T-helper 17 cell (primary cell): ENCODE results near the gene GRIN1. TPM values are rescaled to one million over a fixed set of nuclear protein-coding genes. Genes with fewer than 3 reads are reported as not detected.

Experiments used
- ATAC-seq: fragments of 150-1000 bp; cut with Tn5 transposase; 2 replicates; pipeline ENCODE4 v1.10.0; 2021; ENCODE audit warnings: mild to moderate bottlenecking, moderate library complexity
- DNase-seq, 3 donors: peaks; one replicate each; pipeline versions ENCODE4 v3.0.0 to v3.0.0-alpha.2; 2020 to 2021
- H3K9me3 ChIP-seq: one replicate; pipeline ENCODE4 v1.7.0; 2013; ENCODE audit warnings: low read length, mild to moderate bottlenecking; ENCODE audit not compliant: control insufficient read depth, poor library complexity, severe bottlenecking
- H3K27ac Mint-ChIP-seq: one replicate; pipeline ENCODE4 v1.8.0; 2022; ENCODE audit warnings: mild to moderate bottlenecking, moderate library complexity, mixed read lengths
- H3K27me3 Mint-ChIP-seq: one replicate; pipeline ENCODE4 v1.8.0; 2022; ENCODE audit warnings: mixed read lengths
- H3K36me3 Mint-ChIP-seq: one replicate; pipeline ENCODE4 v1.8.0; 2022; ENCODE audit warnings: low read depth, mixed read lengths
- H3K4me1 Mint-ChIP-seq: one replicate; pipeline ENCODE4 v1.8.0; 2022; ENCODE audit warnings: mild to moderate bottlenecking, mixed read lengths
- H3K4me3 Mint-ChIP-seq: one replicate; pipeline ENCODE4 v1.8.0; 2022; ENCODE audit warnings: mild to moderate bottlenecking, moderate library complexity, mixed read lengths
- total RNA-seq, 4 donors: library from RNA in 2 of 4; stranded (reverse) in 2 of 4; gene quantifications; one replicate each; pipeline ENCODE4 v1.2.3 and lab custom pipeline; 2022 to 2026

The GRIN1 gene
- total RNA-seq, 2 donors from 2014 or later: not detected

DNA sequence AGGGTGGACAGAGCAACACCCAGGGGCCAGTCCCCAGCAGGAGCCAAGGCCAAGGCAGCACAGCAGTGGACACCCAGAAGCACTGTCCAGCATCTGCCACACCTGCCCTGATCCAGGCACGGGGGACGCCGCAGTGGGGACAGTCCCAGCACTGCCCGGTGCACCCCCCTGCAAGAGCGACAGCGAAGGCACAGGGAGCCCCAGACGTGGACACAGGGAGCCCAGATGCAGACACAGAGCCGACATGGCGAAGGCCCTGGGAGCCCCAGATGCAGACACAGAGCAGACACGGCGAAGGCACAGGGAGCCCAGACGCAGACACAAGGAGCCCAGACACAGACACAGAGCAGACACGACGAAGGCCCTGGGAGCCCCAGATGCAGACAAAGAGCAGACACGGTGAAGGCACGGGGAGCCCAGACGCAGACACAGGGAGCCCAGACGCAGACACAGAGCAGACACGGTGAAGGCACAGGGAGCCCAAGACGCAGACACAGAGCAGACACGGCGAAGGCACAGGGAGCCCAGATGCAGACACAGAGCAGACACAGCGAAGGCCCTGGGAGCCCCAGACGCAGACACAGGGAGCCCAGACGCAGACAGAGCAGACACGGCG, 45.1 kb downstream of the GRIN1 start:
- H3K27ac Mint-ChIP-seq: no peak overlapping the region
- peak overlapping the region; percentile 21 for H3K4me3 Mint-ChIP-seq
- ATAC-seq (no peak), DNase-seq (no peak)
- H3K9me3 ChIP-seq: no peaks in the 10 kb centered on the region
- H3K27me3 Mint-ChIP-seq: no peaks in the 10 kb centered on the region
- peaks cover 19% of the 10 kb centered on the region for H3K4me1 Mint-ChIP-seq
- peaks cover 3% of the 10 kb centered on the region for H3K36me3 Mint-ChIP-seq

- H3K27me3 Mint-ChIP-seq: no peaks in the 10 kb centered on the region
- H3K36me3 Mint-ChIP-seq: peaks cover 3% of the 10 kb centered on the region
- no peak overlapping the region for H3K27ac Mint-ChIP-seq
- ATAC-seq (no peak), DNase-seq (no peak)
- peaks cover 25% of the 10 kb centered on the region for H3K4me1 Mint-ChIP-seq
- no peaks in the 10 kb centered on the region for H3K9me3 ChIP-seq
- no peak overlapping the region for H3K4me3 Mint-ChIP-seq
These were observed 46.1 kb downstream of the GRIN1 start for GRCh38 chr9:137184881-137185660.

DNA sequence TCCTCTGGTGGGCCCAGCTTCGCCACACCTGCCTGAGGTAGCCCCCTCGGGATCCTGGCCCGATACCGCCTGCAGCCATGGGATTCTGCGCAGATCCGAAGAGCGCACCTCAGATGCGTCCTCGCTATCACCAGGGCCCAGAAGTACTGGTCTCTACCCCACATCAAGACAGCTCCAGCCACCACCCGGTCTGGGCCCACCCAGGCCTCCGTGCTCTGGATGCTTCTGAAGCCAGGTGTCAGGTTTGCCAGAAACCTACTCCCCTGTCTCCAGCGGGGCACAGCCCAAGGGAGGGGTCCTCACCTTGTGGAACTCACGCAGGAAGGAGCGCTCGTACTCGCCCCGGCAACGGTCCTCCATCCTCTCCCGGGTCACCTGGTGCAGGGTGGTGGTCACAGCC, 47.0 kb downstream of the GRIN1 start:
- Mint-ChIP-seq H3K27me3 (no peaks in the 10 kb centered on the region), H3K4me3 (no peak overlapping the region), H3K36me3 (peaks cover 3% of the 10 kb centered on the region), H3K4me1 (peaks cover 30% of the 10 kb centered on the region), H3K27ac (no peak overlapping the region)
- DNase-seq (no peak), ATAC-seq (no peak)
- no peaks in the 10 kb centered on the region for H3K9me3 ChIP-seq

GRCh38 chr9:137186385-137186784, 47.4 kb downstream of the GRIN1 start:
- Mint-ChIP-seq H3K27ac (peak overlapping the region; percentile 89), H3K27me3 (no peaks in the 10 kb centered on the region), H3K4me3 (no peak overlapping the region), H3K36me3 (peaks cover 3% of the 10 kb centered on the region), H3K4me1 (peaks cover 31% of the 10 kb centered on the region)
- ATAC-seq (no peak), DNase-seq (no peak)
- no peaks in the 10 kb centered on the region for H3K9me3 ChIP-seq

GRCh38 chr9:137187386-137187785, 48.4 kb downstream of the GRIN1 start:
- no peak for DNase-seq
- no peaks in the 10 kb centered on the region for H3K36me3 Mint-ChIP-seq
- peak overlapping the region; percentile 94 for H3K4me3 Mint-ChIP-seq
- H3K4me1 Mint-ChIP-seq: peaks cover 28% of the 10 kb centered on the region
- no peak for ATAC-seq
- peak overlapping the region; percentile 89 for H3K27ac Mint-ChIP-seq
- no peaks in the 10 kb centered on the region for H3K9me3 ChIP-seq
- no peaks in the 10 kb centered on the region for H3K27me3 Mint-ChIP-seq

DNA sequence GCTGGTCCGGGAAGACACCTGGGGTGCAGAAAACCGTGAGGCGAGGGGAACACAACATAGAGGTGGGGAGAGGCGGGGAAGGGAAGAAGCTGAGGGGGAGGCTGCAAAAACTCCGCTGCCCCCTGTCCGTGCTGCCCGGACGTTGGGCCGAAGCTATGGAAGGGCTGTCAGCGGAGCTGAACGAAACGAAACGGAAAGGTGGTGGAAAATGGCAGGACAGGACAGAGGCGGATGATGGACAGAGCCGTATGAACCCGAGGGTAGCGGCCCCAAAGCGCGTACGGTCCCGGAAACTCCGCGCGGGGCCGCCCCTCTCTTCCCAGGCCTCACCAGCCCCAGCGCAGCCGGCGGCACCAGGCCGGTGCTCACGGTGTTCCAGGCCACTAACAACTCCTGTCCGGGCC, 49.1 kb downstream of the GRIN1 start:
- H3K27me3 Mint-ChIP-seq: no peaks in the 10 kb centered on the region
- peaks cover 28% of the 10 kb centered on the region for H3K4me1 Mint-ChIP-seq
- no peaks in the 10 kb centered on the region for H3K9me3 ChIP-seq
- H3K36me3 Mint-ChIP-seq: no peaks in the 10 kb centered on the region
- DNase-seq: no peak
- peak overlapping the region; percentile 89 for H3K27ac Mint-ChIP-seq
- ATAC-seq: peak; percentile 33
- H3K4me3 Mint-ChIP-seq: peak overlapping the region; percentile 94

- Mint-ChIP-seq H3K27ac (peak within 1 kb of the TSS; percentile 89), H3K36me3 (no peaks in the 10 kb centered on the region), H3K4me1 (peaks cover 26% of the 10 kb centered on the region), H3K4me3 (peak within 1 kb of the TSS; percentile 94), H3K27me3 (no peaks in the 10 kb centered on the region)
- H3K9me3 ChIP-seq: no peaks in the 10 kb centered on the region
- DNase-seq: peak; percentile 86 to 95 (median 92)
- peak; percentile 81 for ATAC-seq
These were observed 49.7 kb downstream of the GRIN1 start, which contains the start of the genes ANAPC2 and SSNA1 for GRCh38 chr9:137188490-137189296. TSS of gene ANAPC2 (minus strand) at chr9:137188560. CDS start at chr9:137188532, 28 bp downstream. TSS of gene SSNA1 (plus strand) at chr9:137188676. CDS start at chr9:137188727, 51 bp downstream.

DNA sequence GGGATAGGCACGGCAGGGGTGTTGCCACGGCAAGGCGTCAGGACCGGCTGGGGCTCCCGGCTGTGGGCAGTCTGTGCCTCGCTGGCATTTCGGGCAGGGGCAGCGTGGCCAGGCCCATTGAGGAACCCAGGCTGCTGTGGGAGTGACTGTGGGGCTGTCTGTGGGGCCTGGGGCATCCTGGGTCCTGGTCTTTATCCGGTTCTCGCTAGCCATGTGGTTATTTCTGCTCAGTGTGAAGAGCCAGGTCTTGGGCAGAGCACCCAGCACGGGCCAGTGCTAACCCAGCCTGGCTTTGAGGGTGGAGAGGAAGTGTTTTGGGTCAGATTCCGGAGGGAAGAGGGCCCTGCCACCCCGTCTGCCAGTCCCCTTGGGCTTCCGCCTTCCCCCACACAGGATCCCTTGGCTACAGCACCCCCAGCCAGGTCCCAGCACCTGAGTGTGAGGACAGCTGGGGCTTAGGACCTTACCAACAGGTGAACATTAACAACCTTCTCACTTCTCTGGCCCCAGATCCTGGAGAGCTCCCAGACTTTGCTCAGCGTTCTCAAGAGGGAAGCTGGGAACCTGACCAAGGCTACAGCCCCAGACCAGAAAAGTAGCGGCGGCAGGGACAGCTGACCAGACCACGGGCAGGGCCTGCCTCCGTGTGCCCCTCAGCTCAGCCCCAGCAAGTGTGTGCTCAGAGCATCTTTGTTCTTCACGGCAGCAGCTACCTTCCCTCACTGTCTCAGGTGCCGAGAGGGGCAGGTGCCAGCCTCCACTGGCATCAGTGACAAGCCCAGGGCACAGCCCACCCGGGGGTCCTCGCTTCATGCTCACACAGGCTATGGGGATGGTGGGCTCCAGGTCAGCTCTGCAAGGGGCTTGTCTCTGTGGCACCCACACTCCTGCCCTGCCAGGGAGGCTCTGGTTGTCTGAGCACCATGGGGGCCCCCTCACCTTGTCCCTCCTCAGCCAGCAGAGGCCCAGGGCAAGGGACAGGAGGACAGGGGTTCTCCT, 50.6 kb downstream of the GRIN1 start:
- Mint-ChIP-seq H3K4me3 (peak overlapping the region; percentile 94), H3K4me1 (peaks cover 22% of the 10 kb centered on the region), H3K27me3 (no peaks in the 10 kb centered on the region), H3K27ac (peak overlapping the region; percentile 89), H3K36me3 (no peaks in the 10 kb centered on the region)
- no peak for ATAC-seq
- DNase-seq: no peak
- H3K9me3 ChIP-seq: no peaks in the 10 kb centered on the region

- Mint-ChIP-seq H3K4me1 (peaks cover 23% of the 10 kb centered on the region), H3K27ac (peak overlapping the region; percentile 82)
These were observed 51.4 kb downstream of the GRIN1 start for GRCh38 chr9:137190315-137190856.

DNA sequence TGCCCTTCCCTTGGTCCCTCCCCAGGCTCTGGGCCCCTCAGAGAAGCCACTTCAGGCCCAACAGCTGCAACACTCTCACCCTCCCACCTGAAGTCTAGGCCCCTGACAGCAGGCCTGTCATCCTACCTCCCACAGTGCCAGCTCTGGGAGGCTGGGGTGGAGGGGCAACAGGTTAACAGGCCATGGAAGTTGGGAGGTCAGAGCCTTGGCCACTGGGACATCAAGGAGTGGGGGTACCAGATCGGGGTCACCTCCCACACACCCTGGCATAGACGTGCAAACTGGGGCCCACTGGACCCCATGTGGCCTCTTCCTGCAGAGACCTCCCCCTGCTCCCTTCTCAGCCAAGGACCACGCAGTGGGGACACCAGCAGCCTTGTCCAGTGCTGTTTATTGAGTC, 52.3 kb downstream of the GRIN1 start:
- Mint-ChIP-seq H3K36me3 (no peaks in the 10 kb centered on the region), H3K4me3 (peak overlapping the region; percentile 58), H3K4me1 (peaks cover 24% of the 10 kb centered on the region), H3K27ac (peak overlapping the region; percentile 82), H3K27me3 (no peaks in the 10 kb centered on the region)
- ATAC-seq (no peak), DNase-seq (no peak)
- no peaks in the 10 kb centered on the region for H3K9me3 ChIP-seq

More at GRCh38 chr9:137190315-137190856, 51.4 kb downstream of the GRIN1 start:
- H3K9me3 ChIP-seq: no peaks in the 10 kb centered on the region
- H3K4me3 Mint-ChIP-seq: peak overlapping the region; percentile 94
- H3K36me3 Mint-ChIP-seq: no peaks in the 10 kb centered on the region
- ATAC-seq (no peak), DNase-seq (no peak)
- no peaks in the 10 kb centered on the region for H3K27me3 Mint-ChIP-seq

DNA sequence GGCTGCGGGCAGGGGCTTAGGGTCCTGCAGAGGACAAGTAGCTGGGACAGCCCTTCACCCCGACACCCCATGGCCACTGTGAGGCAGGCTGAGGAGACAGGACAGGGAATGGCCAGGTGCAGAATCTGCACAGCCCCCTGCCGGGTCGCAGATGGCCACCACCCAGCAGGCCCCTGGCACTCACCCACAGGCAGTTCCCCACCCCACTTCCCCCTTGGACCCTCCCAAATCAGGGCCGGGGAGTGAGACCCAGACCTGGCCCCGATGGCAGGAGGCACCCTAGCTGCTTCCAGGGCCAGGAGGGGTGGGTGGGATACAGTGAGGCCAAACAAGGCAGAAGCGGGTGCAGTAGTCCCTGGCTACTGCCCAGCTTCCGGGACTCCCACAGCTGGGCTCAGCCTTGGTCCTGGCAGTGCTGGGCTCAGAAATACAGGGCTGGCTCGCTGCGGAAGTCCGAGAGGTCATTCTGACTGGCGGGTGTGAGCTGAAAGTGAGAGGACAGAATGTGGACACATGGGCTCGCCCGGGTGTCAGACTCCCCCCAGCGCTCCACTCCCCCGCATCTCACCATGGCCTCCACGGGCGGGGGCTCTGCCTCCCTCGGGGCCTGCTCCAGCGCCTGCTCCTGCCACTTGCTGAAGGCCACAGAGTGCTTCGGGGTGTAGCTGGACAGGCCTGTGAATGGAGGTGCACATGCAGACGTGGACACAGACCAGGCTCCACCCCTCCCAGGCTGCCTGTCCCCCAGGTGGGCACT, 52.9 kb downstream of the GRIN1 start:
- no peak for ATAC-seq
- no peaks in the 10 kb centered on the region for H3K27me3 Mint-ChIP-seq
- H3K4me3 Mint-ChIP-seq: no peak overlapping the region
- H3K4me1 Mint-ChIP-seq: peaks cover 24% of the 10 kb centered on the region
- H3K9me3 ChIP-seq: no peaks in the 10 kb centered on the region
- no peaks in the 10 kb centered on the region for H3K36me3 Mint-ChIP-seq
- H3K27ac Mint-ChIP-seq: no peak overlapping the region
- no peak for DNase-seq
